HCT116 (cell line): ENCODE data around the gene FITM1. TPM values are rescaled to one million over a fixed set of nuclear protein-coding genes. Genes with fewer than 3 reads are reported as not detected.

Experiments
- ATAC-seq: fragments of 200-7000 bp; cut with Tn5 transposase; 2 replicates; pipeline ENCODE4 v1.9.1; 2020; ENCODE audit warnings: mild to moderate bottlenecking, moderate library complexity
- BruUV-seq: library from RNA; stranded (reverse); fragments of 400-500 nt; replicated peaks from 2 replicates; lab custom pipeline; 2021; lab: Mats Ljungman, UMichigan
- CTCF ChIA-PET: fragments of 300-600 bp; sonication (Branson Sonifier 250); formaldehyde crosslinking; loops from one replicate; lab custom pipeline; 2021; ENCODE audit warnings: antibody characterized with exemption; lab: Charles Lee
- POLR2A ChIA-PET: fragments of 300-600, 350-600 bp; sonication (Branson Sonifier 250); formaldehyde crosslinking; loops from one replicate; lab custom pipeline; 2021; ENCODE audit warnings: antibody characterized with exemption; lab: Charles Lee
- RAD21 ChIA-PET, 2 experiments: fragments of 300-600 bp; sonication (Branson Sonifier 250); formaldehyde crosslinking; loops; one replicate each; lab custom pipeline; 2023; ENCODE audit warnings: low total read pairs in 2 of 2; ENCODE audit not compliant: uncharacterized antibody in 2 of 2, unreplicated experiment in 2 of 2, low non-redundant PET in 1 of 2; lab: Charles Lee
- DNase-seq: peaks from one replicate; pipeline ENCODE4 v3.0.0-alpha.2; 2010; ENCODE audit warnings: low read depth, low spot score
- H2AFZ ChIP-seq: fragments of 200-600 bp; shearing (Covaris generic), sonication (generic); 2 replicates; pipeline ENCODE4 v1.6.1; 2017; ENCODE audit warnings: low read depth, mixed run types, mixed read lengths, antibody characterized with exemption, low read length; ENCODE audit not compliant: poor library complexity, severe bottlenecking
- H3K27ac ChIP-seq: 2 replicates; pipeline ENCODE4 v1.5.1; 2012; ENCODE audit warnings: low read depth, low read length
- H3K27me3 ChIP-seq: fragments of 200-600 bp; sonication (generic); 2 replicates; pipeline ENCODE4 v1.6.1; 2016; ENCODE audit warnings: mixed run types, low read length, mixed read lengths; ENCODE audit not compliant: insufficient read depth
- H3K36me3 ChIP-seq, 2 experiments: fragments of 200-500 bp in 1 of 2; fragments of 200-600 bp in 1 of 2; sonication (Bioruptor generic) in 1 of 2; sonication (generic) in 1 of 2; 2 replicates each; pipeline versions ENCODE4 v1.5.1 to v1.6.1; 2014 to 2016; ENCODE audit warnings: low read length in 2 of 2, inconsistent platforms in 1 of 2, mixed read lengths in 1 of 2, mixed run types in 1 of 2; ENCODE audit not compliant: insufficient read depth in 2 of 2, control insufficient read depth in 1 of 2
- H3K4me1 ChIP-seq, 2 experiments: fragments of 200-600 bp in 1 of 2; sonication (generic) in 1 of 2; 2 replicates each; pipeline versions ENCODE4 v1.5.1 to v1.6.1; 2012 to 2017; ENCODE audit warnings: low read length in 2 of 2, inconsistent platforms in 1 of 2, mild to moderate bottlenecking in 1 of 2, mixed read lengths in 1 of 2, mixed run types in 1 of 2, moderate library complexity in 1 of 2; ENCODE audit not compliant: insufficient read depth in 2 of 2, control insufficient read depth in 1 of 2
- H3K4me2 ChIP-seq: fragments of 200-600 bp; sonication (generic); 2 replicates; pipeline ENCODE4 v1.6.1; 2017; ENCODE audit warnings: mixed run types, low read length, mixed read lengths
- H3K4me3 ChIP-seq, 2 experiments: fragments of 200-600 bp in 1 of 2; sonication (generic) in 1 of 2; replicated peaks in 1 of 2; 2 replicates each; pipeline ENCODE4 v1.5.1; 2011 to 2016; ENCODE audit warnings: low read length in 2 of 2, control low read depth in 1 of 2, low read depth in 1 of 2, mild to moderate bottlenecking in 1 of 2, mixed read lengths in 1 of 2, mixed run types in 1 of 2
- H3K79me2 ChIP-seq: fragments of 200-600 bp; sonication (generic); 2 replicates; pipeline ENCODE4 v1.6.1; 2017; ENCODE audit warnings: mild to moderate bottlenecking, mixed run types, low read length, moderate library complexity, mixed read lengths; ENCODE audit not compliant: insufficient read depth
- H3K9ac ChIP-seq: fragments of 200-600 bp; sonication (generic); 2 replicates; pipeline ENCODE4 v1.6.1; 2016; ENCODE audit warnings: low read length, mixed read lengths
- H3K9me2 ChIP-seq: fragments of 200-600 bp; sonication (generic), shearing (Covaris generic); 2 replicates; pipeline ENCODE4 v1.6.1; 2017; ENCODE audit warnings: mixed run types, mild to moderate bottlenecking, moderate library complexity; ENCODE audit not compliant: insufficient read depth
- H3K9me3 ChIP-seq, 2 experiments: fragments of 200-500 bp in 1 of 2; fragments of 200-600 bp in 1 of 2; sonication (Bioruptor generic) in 1 of 2; sonication (generic) in 1 of 2; 2 replicates each; pipeline ENCODE4 v1.6.1; 2014 to 2017; ENCODE audit warnings: low read length in 2 of 2, mixed read lengths in 2 of 2, inconsistent platforms in 1 of 2, low read depth in 1 of 2, mild to moderate bottlenecking in 1 of 2, mixed run types in 1 of 2, moderate library complexity in 1 of 2; ENCODE audit not compliant: control insufficient read depth in 1 of 2, insufficient read depth in 1 of 2
- H4K20me1 ChIP-seq: fragments of 200-600 bp; sonication (generic), shearing (Covaris generic); 2 replicates; pipeline ENCODE4 v1.6.1; 2017; ENCODE audit warnings: mixed run types, mild to moderate bottlenecking, moderate library complexity; ENCODE audit not compliant: insufficient read depth
- CBX3 ChIP-seq: IDR thresholded peaks from 2 replicates; pipeline ENCODE4 v1.6.1; 2012; ENCODE audit warnings: low read depth
- EGR1 ChIP-seq: IDR thresholded peaks from 2 replicates; pipeline ENCODE4 v1.6.1; 2012; ENCODE audit warnings: low read depth
- ELF1 ChIP-seq: IDR thresholded peaks from 2 replicates; pipeline ENCODE4 v1.6.1; 2012; ENCODE audit warnings: low read depth, borderline replicate concordance
- EZH2 ChIP-seq: fragments of 200-600 bp; sonication (generic); IDR thresholded peaks from 2 replicates; pipeline ENCODE4 v1.6.1; 2017; ENCODE audit warnings: antibody characterized with exemption, mixed run types
- EZH2phosphoT487 ChIP-seq: fragments of 200-600 bp; IDR thresholded peaks from 2 replicates; pipeline ENCODE4 v1.6.1; 2018; ENCODE audit warnings: antibody characterized with exemption, borderline replicate concordance
- FOSL1 ChIP-seq: IDR thresholded peaks from 2 replicates; pipeline ENCODE4 v1.6.1; 2012; ENCODE audit warnings: low read depth
- JUND ChIP-seq: IDR thresholded peaks from 2 replicates; pipeline ENCODE4 v1.6.1; 2012
- POLR2A ChIP-seq: IDR thresholded peaks from 2 replicates; pipeline ENCODE4 v1.7.0; 2011; ENCODE audit warnings: borderline replicate concordance; ENCODE audit not compliant: insufficient read depth, insufficient read length; ENCODE audit errors: extremely low read depth
- POLR2AphosphoS5 ChIP-seq: IDR thresholded peaks from 2 replicates; pipeline ENCODE4 v1.6.1; 2011; ENCODE audit warnings: mild to moderate bottlenecking, low read depth, low read length, moderate library complexity
- RAD21 ChIP-seq: IDR thresholded peaks from 2 replicates; pipeline ENCODE4 v1.6.1; 2012; ENCODE audit warnings: low read depth, mild to moderate bottlenecking
- SP1 ChIP-seq: IDR thresholded peaks from 2 replicates; pipeline ENCODE4 v1.6.1; 2012; ENCODE audit warnings: low read depth
- SRF ChIP-seq: IDR thresholded peaks from 2 replicates; pipeline ENCODE4 v1.6.1; 2012; ENCODE audit warnings: low read depth
- YY1 ChIP-seq: IDR thresholded peaks from 2 replicates; pipeline ENCODE4 v1.6.1; 2011; ENCODE audit warnings: low read length, low read depth, moderate library complexity, mild to moderate bottlenecking; ENCODE audit not compliant: insufficient replicate concordance; ENCODE audit errors: extremely low read depth
- ZFX ChIP-seq: fragments of 450-650 bp; IDR thresholded peaks from 2 replicates; pipeline ENCODE4 v1.6.1; 2017
- ZNF274 ChIP-seq: fragments of 200-500 bp; sonication (Bioruptor generic); IDR thresholded peaks from 2 replicates; pipeline ENCODE4 v1.6.1; 2014; ENCODE audit warnings: mild to moderate bottlenecking, low read depth, low read length, inconsistent platforms
- intact Hi-C: fragments of 100-400 bp; cut with micrococcal nuclease; formaldehyde crosslinking; loops from 2 replicates; pipeline ENCODE4 v1.10.0; 2022
- total RNA-seq: library from RNA; stranded (reverse); gene quantifications from one replicate; pipeline ENCODE4 v1.2.1, GENCODE V29; 2021; ENCODE audit not compliant: unreplicated experiment
- TF ChIP-seq, protein P1 (sequence below): IDR thresholded peaks from 2 replicates; pipeline ENCODE4 v1.6.1; 2011; ENCODE audit warnings: mild to moderate bottlenecking, low read length, moderate library complexity; ENCODE audit not compliant: insufficient replicate concordance; ENCODE audit errors: extremely low read depth
- TF ChIP-seq, protein P2 (sequence below), 3 experiments: fragments of 200-600 bp in 1 of 3; sonication (generic) in 1 of 3; IDR thresholded peaks in 2 of 3; conservative IDR thresholded peaks in 1 of 3; 2 replicates each; pipeline ENCODE4 v1.5.1; 2012 to 2017; ENCODE audit warnings: low read depth in 2 of 3, low read length in 2 of 3, antibody characterized with exemption in 1 of 3, borderline replicate concordance in 1 of 3, control low read depth in 1 of 3, mild to moderate bottlenecking in 1 of 3, mixed read lengths in 1 of 3, mixed run types in 1 of 3, moderate library complexity in 1 of 3; ENCODE audit not compliant: insufficient read depth in 1 of 3
- TF ChIP-seq, protein P3 (sequence below): IDR thresholded peaks from 2 replicates; pipeline ENCODE4 v1.6.1; 2012
- TF ChIP-seq, protein P4 (sequence below): IDR thresholded peaks from 2 replicates; pipeline ENCODE4 v1.6.1; 2012

The FITM1 gene
- total RNA-seq, 1 experiment from 2014 or later: 0.81 TPM

DNA sequence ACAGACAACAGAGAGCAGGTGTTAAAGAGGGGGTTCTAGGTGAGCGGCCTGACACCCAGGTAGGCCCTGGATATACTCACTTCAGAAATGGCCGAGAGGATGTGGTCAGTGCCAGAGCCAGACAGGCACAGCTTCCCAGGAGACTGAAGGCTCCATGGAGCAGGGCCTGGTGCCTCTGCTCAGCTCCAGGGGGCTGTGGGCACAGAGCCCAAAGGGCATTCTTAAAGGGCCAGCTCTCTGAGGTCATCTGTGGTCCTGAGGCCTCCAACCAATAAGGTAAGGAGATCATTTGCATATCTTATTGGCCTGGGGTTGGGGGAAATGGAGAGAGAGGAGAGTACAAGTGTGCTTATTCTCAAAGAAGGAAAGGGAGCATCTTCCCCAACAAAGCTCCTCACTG lies 46.0 kb upstream of the FITM1 start:
- ChIA-PET RAD21 (no interaction called here), CTCF (interaction anchor here (1.5 kb wide), 1 partner anchor 10 kb away, joined by 3 read pairs; the partner anchor contains the start of gene PCK2)
- H3K9ac ChIP-seq: no peak overlapping the region
- no peak overlapping the region for H2AFZ ChIP-seq
- H3K36me3 ChIP-seq: no peaks in the 10 kb centered on the region
- no peak for ATAC-seq
- H4K20me1 ChIP-seq: no peaks in the 10 kb centered on the region
- no peaks in the 10 kb centered on the region for H3K27me3 ChIP-seq
- peaks cover 18 to 27% of the 10 kb centered on the region in 2 experiments for H3K4me1 ChIP-seq
- TF ChIP-seq, protein P1, sequence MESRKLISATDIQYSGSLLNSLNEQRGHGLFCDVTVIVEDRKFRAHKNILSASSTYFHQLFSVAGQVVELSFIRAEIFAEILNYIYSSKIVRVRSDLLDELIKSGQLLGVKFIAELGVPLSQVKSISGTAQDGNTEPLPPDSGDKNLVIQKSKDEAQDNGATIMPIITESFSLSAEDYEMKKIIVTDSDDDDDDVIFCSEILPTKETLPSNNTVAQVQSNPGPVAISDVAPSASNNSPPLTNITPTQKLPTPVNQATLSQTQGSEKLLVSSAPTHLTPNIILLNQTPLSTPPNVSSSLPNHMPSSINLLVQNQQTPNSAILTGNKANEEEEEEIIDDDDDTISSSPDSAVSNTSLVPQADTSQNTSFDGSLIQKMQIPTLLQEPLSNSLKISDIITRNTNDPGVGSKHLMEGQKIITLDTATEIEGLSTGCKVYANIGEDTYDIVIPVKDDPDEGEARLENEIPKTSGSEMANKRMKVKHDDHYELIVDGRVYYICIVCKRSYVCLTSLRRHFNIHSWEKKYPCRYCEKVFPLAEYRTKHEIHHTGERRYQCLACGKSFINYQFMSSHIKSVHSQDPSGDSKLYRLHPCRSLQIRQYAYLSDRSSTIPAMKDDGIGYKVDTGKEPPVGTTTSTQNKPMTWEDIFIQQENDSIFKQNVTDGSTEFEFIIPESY: no peak
- no peak for TF ChIP-seq EZH2
- TF ChIP-seq, protein P2, sequence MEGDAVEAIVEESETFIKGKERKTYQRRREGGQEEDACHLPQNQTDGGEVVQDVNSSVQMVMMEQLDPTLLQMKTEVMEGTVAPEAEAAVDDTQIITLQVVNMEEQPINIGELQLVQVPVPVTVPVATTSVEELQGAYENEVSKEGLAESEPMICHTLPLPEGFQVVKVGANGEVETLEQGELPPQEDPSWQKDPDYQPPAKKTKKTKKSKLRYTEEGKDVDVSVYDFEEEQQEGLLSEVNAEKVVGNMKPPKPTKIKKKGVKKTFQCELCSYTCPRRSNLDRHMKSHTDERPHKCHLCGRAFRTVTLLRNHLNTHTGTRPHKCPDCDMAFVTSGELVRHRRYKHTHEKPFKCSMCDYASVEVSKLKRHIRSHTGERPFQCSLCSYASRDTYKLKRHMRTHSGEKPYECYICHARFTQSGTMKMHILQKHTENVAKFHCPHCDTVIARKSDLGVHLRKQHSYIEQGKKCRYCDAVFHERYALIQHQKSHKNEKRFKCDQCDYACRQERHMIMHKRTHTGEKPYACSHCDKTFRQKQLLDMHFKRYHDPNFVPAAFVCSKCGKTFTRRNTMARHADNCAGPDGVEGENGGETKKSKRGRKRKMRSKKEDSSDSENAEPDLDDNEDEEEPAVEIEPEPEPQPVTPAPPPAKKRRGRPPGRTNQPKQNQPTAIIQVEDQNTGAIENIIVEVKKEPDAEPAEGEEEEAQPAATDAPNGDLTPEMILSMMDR (IDR thresholded peaks at IDR 0.05 in 2 of 3, conservative IDR thresholded peaks at IDR 0.05 in 1 of 3; ENCODE audit: borderline replicate concordance in 1 of 3, insufficient read depth in 1 of 3, low read depth in 2 of 3, low read length in 2 of 3): no peak
- TF ChIP-seq RAD21: no peak
- no peak for TF ChIP-seq ELF1
- no peak for TF ChIP-seq POLR2A
- no peak for TF ChIP-seq POLR2AphosphoS5
- TF ChIP-seq EGR1: no peak
- TF ChIP-seq, protein P3, sequence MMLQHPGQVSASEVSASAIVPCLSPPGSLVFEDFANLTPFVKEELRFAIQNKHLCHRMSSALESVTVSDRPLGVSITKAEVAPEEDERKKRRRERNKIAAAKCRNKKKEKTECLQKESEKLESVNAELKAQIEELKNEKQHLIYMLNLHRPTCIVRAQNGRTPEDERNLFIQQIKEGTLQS: no peak
- TF ChIP-seq CBX3: no peak
- no peak for TF ChIP-seq JUND
- TF ChIP-seq, protein P4, sequence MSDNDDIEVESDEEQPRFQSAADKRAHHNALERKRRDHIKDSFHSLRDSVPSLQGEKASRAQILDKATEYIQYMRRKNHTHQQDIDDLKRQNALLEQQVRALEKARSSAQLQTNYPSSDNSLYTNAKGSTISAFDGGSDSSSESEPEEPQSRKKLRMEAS: no peak
- no peak for TF ChIP-seq ZNF274
- TF ChIP-seq EZH2phosphoT487: no peak
- TF ChIP-seq SRF: no peak
- TF ChIP-seq ZFX: no peak
- no peak for TF ChIP-seq FOSL1
- no peak for TF ChIP-seq SP1
- TF ChIP-seq YY1: no peak
- TF ChIP-seq, all 23 proteins: peak for 0
- intact Hi-C loops: no loop called here
- Histone ChIP-seq H3K27ac (no peak overlapping the region), H3K4me2 (no peak overlapping the region), H3K79me2 (no peaks in the 10 kb centered on the region), H3K4me3 (no peak overlapping the region), H3K9me2 (no peaks in the 10 kb centered on the region), H3K9me3 (no peaks in the 10 kb centered on the region)
- no peak for DNase-seq
- no TSS peak for BruUV-seq
- POLR2A ChIA-PET: interaction anchor here (1.7 kb wide), 1 partner anchor 9 kb away, joined by 9 read pairs; the partner anchor contains the start of gene PCK2
